Measurements from ENCODE around the gene SNAP47. TPM values are rescaled to one million over a fixed set of nuclear protein-coding genes. Genes with fewer than 3 reads are reported as not detected.

Gene SNAP47
- total RNA-seq, 2 donors from 2014 or later, result 51.6 to 74.7 TPM

DNA sequence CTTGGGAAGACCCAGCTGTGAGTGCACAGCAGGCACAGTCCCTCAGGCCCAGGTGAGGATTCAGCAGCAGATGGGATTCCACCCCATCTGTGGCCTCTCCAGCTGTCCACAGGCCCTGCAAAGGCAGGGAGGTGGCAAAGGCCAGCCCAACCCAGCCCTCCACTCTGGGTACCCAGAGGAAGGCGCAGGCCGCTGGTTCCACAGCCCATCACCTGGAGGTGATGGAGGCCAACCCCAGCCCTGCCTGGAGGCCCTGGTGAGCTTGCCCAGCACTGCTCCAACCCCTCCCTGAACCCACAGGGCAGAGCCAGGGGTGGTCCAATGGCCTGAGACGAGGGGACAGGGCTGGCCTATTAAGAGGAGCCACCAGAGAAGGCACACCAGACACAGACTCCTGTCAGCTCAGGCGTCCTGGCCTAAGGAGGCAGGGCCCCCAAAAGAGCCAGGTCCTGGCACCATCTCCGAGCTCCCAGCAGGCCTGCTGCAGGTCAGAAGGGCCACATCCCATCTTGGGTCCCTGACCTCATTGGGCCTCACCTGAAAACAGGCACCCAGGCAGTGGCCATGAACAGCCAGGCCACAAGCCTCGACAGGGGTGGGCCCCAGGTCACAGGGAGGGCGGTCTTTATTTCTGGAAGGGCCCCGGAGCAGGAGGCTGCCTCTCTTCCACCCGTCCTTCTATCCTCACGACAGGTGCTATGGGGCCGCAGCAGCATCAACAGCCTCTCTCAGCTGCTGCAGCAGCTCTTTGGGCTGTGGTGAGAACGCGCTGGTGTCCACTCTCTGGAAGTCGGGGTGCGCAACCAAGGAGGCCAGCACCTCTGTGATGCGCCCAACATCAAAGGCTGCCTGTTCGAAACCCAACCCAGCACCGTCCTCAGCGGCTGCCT, 3.3 kb upstream of the SNAP47 start:
- Histone ChIP-seq H3K27ac (no peak overlapping the region), H3K4me1 (replicated peaks) (peaks cover 5% of the 10 kb centered on the region), H3K4me3 (no peak overlapping the region), H3K27me3 (replicated peaks; ENCODE audit: insufficient read depth) (no peaks in the 10 kb centered on the region), H3K36me3 (peaks cover 0 to 3% of the 10 kb centered on the region in 2 donors), H3K9me3 (no peaks in the 10 kb centered on the region)
- WGBS, result 89% methylated on average over 16 of the region's 19 CpGs
- intact Hi-C loops (cut with DNase I), result no loop called here
- DNase-seq (ENCODE audit: low spot score), result no peak
- TF ChIP-seq, protein P1, sequence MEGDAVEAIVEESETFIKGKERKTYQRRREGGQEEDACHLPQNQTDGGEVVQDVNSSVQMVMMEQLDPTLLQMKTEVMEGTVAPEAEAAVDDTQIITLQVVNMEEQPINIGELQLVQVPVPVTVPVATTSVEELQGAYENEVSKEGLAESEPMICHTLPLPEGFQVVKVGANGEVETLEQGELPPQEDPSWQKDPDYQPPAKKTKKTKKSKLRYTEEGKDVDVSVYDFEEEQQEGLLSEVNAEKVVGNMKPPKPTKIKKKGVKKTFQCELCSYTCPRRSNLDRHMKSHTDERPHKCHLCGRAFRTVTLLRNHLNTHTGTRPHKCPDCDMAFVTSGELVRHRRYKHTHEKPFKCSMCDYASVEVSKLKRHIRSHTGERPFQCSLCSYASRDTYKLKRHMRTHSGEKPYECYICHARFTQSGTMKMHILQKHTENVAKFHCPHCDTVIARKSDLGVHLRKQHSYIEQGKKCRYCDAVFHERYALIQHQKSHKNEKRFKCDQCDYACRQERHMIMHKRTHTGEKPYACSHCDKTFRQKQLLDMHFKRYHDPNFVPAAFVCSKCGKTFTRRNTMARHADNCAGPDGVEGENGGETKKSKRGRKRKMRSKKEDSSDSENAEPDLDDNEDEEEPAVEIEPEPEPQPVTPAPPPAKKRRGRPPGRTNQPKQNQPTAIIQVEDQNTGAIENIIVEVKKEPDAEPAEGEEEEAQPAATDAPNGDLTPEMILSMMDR (IDR thresholded peaks at IDR 0.05), result no peak
- TF ChIP-seq POLR2AphosphoS5 (IDR thresholded peaks at IDR 0.05), result no peak
- TF ChIP-seq POLR2A (IDR thresholded peaks at IDR 0.05), result no peak

DNA sequence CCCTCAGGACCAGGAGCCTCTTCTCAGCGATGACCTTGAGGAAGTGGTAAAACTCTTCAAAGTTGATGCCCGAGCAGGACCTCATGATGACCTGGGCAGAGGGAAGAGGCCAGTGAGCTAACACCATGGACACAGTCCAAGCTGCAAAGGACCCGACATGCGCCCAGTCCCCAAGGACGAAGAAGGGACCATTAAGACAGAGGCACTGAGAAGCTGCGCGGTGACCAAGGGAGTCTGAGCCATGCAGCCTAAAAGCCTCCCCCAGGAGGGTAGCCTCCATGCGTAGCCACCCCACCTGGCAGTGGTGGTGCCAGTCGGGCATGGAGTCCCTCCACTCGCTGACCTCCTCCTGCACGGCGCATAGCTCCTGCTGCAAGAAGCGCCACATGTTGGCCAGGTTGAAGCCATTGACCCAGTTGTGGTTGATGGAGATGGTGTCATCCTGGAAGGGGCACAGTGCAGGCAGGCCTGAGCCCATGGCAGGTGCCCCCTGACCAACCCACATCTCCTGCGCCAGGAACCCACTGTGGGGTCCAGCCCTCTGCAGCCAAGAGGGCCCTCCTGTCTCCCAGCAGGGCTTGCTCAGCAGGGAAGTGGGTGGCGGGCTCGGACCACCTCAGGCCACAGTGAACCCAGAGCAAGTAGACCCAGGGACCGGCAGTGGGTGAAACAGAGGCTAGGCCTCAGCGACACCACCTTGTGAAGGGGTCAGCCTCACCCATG, 2.5 kb upstream of the SNAP47 start:
- H3K4me3 ChIP-seq, result no peak overlapping the region
- H3K9me3 ChIP-seq, result no peaks in the 10 kb centered on the region
- no peaks in the 10 kb centered on the region for H3K27me3 ChIP-seq (replicated peaks; ENCODE audit: insufficient read depth)
- 96% methylated on average over 18 of the region's 18 CpGs for WGBS
- intact Hi-C loops (cut with DNase I), result no loop called here
- peaks cover 5% of the 10 kb centered on the region for H3K4me1 ChIP-seq (replicated peaks)
- TF ChIP-seq, protein P1 (IDR thresholded peaks at IDR 0.05), result no peak
- TF ChIP-seq POLR2AphosphoS5 (IDR thresholded peaks at IDR 0.05) (no peak), POLR2A (IDR thresholded peaks at IDR 0.05) (no peak)
- DNase-seq (ENCODE audit: low spot score), result no peak
- H3K36me3 ChIP-seq, result peaks cover 0 to 3% of the 10 kb centered on the region in 2 donors
- H3K27ac ChIP-seq, result no peak overlapping the region

DNA sequence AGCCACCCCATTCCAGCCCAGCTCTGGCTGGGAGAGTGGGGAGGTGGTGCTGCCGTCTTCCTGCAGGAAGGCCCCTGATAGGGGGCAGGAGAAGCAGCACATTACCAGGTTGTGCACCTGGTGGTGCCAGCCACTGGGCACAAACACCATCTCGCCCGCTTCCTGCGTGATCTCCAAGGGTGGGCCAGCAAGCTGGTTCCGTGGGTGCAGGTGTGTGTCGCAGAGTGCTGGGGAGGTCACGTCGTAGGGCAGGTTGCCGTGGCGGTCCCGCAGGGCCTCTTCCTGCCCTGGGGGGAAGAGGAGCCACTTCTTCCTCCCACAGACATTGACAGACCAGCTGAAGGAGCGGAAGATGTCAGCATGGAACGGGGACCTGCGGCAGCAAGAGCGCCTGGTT, 1.9 kb upstream of the SNAP47 start:
- TF ChIP-seq, protein P1 (IDR thresholded peaks at IDR 0.05), result no peak
- TF ChIP-seq POLR2AphosphoS5 (IDR thresholded peaks at IDR 0.05), result no peak
- TF ChIP-seq POLR2A (IDR thresholded peaks at IDR 0.05), result no peak
- 82% methylated on average over 15 of the region's 15 CpGs for WGBS
- Histone ChIP-seq H3K36me3 (peaks cover 0 to 3% of the 10 kb centered on the region in 2 donors), H3K4me3 (no peak overlapping the region), H3K27me3 (replicated peaks; ENCODE audit: insufficient read depth) (no peaks in the 10 kb centered on the region), H3K9me3 (no peaks in the 10 kb centered on the region), H3K27ac (no peak overlapping the region), H3K4me1 (replicated peaks) (peaks cover 5% of the 10 kb centered on the region)
- intact Hi-C loops (cut with DNase I), result no loop called here
- no peak for DNase-seq (ENCODE audit: low spot score)

DNA sequence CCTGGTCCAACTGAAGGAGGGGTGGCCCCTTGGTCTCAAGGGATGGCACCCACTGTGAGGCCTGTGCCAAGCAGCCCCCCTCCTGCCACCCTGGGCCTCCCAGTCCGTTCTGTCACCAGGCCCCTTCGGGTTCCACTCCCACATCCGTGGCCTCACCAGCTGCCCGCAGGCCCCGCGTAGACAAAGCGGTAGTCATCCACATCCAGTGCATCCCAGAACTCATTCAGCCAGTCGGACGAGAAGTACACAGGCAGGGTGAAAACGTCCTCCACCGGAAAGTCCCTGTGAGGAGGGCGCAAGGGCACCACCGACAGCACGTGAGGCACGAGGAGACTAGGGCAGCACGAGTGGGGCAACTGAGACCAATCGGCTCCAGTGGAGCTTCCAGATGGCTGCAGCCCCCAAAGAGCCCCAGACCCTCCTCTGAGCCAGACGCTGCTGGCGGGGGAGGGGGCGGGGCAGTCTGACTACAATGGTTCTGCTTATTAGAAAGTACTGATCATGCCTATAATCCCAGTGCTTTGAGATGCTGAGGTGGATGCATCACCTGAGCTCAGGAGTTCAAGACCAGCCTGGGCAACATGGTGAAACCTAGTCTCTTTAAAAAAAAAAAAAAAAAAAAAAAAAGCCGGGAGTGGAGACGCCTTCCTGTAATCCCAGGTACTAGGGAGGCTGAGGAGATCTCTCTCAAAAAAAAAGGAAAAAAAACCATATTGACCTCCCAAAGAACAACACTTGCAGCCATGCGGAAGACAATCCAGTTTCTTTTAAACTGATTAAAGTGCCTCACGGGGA, 1.3 kb upstream of the SNAP47 start:
- Histone ChIP-seq H3K9me3 (no peaks in the 10 kb centered on the region), H3K4me3 (peak overlapping the region; percentile 90 to 93), H3K4me1 (replicated peaks) (peaks cover 1% of the 10 kb centered on the region), H3K27ac (peak overlapping the region; percentile 83 to 89), H3K36me3 (peaks cover 0 to 3% of the 10 kb centered on the region in 2 donors), H3K27me3 (replicated peaks; ENCODE audit: insufficient read depth) (no peaks in the 10 kb centered on the region)
- no peak for TF ChIP-seq POLR2AphosphoS5 (IDR thresholded peaks at IDR 0.05)
- 46% methylated on average over 21 of the region's 24 CpGs for WGBS
- intact Hi-C loops (cut with DNase I), result loop anchor here (2.0 kb wide), 1 partner anchor 23 kb away; no protein-coding TSS in a partner anchor
- DNase-seq (ENCODE audit: low spot score), result no peak

DNA sequence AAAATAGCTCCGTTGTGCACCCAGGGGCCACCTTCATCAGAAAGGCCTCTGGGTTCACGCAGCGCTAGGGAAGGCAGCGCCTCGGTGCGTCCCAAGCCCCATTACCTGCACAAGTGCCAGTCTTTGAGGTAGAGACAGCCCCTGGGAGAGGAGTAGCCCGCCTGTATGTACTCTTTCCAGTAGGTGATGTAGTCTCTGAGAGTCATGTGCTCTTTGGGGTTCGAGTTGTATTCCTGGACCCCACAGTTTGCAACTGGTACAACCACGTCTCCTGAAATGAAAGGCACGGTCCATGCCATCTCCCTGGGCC, 734 bp upstream of the SNAP47 start:
- no peak for DNase-seq (ENCODE audit: low spot score)
- no peaks in the 10 kb centered on the region for H3K4me1 ChIP-seq (replicated peaks)
- TF ChIP-seq POLR2AphosphoS5 (IDR thresholded peaks at IDR 0.05), result no peak
- TF ChIP-seq POLR2A (IDR thresholded peaks at IDR 0.05), result no peak
- TF ChIP-seq, protein P1 (IDR thresholded peaks at IDR 0.05), result no peak
- intact Hi-C loops (cut with DNase I), result loop anchor here (2.0 kb wide), 1 partner anchor 22 kb away; no protein-coding TSS in a partner anchor
- no peaks in the 10 kb centered on the region for H3K27me3 ChIP-seq (replicated peaks; ENCODE audit: insufficient read depth)
- H3K4me3 ChIP-seq, result peak overlapping the region; percentile 90 to 93
- 2% methylated on average over 10 of the region's 10 CpGs for WGBS
- H3K9me3 ChIP-seq, result no peaks in the 10 kb centered on the region
- peak overlapping the region; percentile 83 to 89 for H3K27ac ChIP-seq
- H3K36me3 ChIP-seq, result peaks cover 0 to 3% of the 10 kb centered on the region in 2 donors

All from prostate gland (tissue), 2 donors.